ENCODE data around the gene MAL.
"Not testable (repeated sequence)": the region's sequence is repeated elsewhere in the genome, so short reads cannot be mapped to it uniquely, and the experiment has no call there.

The MAL gene

DNA sequence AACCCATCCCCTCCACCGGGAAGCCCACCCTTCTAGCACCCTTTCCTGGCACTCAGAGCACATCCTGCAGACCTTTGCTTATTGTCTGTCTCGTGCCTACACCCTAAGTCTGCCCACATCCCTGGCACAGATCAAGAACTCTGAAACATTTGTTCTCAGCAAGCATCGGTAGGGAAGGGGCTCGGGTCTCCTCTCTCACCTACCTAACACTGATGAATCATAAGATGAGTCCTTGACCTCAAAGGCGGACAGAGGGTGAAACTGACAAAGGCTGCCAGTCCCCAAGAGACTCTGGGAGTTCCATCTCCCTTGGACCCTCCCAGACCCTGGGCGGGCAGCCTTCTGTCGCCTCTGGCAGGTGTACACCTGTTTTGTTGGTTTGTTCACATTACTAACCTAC lies 9.3 kb downstream of the MAL start:
- DNase-seq, result no peak

DNA sequence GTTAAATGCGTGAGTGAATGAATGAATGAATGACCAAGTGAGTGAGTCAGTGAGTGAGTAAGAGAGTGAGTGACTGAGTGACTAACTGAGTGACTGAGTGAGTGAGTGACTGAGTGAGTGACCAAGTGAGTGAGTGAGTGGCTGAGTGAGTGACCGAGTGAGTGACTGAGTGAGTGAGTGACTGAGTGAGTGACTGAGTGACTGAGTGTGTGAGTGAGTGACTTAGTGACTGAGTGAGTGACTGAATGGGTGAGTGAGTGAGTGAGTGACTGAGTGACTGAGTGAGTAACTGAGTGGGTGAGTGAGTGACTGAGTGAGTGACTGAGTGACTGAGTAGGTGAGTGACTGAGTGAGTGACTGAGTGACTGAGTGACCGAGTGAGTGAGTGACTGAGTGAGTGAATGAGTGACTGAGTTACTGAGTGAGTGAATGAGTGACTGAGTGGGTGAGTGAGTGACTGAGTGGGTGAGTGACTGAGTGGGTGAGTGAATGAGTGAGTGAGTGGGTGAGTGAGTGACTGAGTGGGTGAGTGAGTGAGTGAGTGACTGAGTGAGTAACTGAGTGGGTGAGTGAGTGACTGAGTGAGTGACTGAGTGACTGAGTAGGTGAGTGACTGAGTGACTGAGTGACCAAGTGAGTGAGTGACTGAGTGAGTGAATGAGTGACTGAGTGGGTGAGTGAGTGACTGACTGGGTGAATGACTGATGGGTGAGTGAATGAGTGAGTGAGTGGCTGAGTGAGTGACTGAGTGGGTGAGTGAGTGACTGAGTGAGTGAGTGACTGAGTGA lies 11.3 kb downstream of the MAL start:
- DNase-seq, result no peak

DNA sequence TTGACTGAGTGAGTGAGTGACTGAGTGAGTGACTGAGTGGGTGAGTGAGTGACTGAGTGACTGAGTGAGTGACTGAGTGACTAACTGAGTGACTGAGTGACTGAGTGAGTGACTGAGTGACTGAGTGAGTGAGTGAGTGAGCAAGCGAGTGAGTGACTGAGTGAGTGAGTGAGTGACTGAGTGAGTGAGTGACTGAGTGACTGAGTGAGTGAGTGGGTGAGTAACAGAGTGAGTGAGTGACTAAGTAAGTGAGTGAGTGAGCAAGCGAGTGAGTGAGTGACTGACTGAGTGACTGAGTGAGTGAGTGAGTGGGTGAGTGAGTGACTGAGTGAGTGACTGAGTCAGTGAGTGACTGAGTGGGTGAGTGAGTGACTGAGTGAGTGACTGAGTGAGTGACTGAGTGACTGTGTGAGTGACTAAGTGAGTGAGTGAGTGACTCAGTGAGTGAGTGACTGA lies 11.9 kb downstream of the MAL start:
- DNase-seq, result no peak

DNA sequence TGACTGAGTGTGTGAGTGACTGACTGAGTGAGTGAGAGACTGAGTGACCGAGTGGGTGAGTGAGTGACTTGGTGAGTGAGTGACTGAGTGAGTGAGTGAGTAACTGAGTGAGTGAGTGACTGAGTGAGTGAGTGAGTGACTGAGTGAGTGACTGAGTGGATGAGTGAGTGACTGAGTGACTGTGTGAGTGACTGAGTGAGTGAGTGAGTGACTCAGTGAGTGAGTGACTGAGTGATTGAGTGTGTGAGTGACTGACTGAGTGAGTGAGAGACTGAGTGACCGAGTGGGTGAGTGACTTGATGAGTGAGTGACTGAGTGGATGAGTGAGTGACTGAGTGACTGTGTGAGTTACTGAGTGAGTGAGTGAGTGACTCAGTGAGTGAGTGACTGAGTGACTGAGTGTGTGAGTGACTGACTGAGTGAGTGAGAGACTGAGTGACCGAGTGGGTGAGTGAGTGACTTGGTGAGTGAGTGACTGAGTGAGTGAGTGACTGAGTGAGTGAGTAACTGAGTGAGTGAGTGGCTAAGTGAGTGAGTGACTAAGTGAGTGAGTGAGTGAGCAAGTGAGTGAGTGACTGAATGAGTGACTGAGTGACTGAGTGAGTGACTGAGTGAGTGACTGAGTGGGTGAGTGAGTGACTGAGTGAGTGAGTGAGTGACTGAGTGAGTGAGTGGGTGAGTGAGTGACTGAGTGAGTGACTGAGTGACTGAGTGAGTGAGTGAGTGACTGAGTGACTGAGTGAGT lies 12.5 kb downstream of the MAL start:
- not testable (repeated sequence) for DNase-seq

DNA sequence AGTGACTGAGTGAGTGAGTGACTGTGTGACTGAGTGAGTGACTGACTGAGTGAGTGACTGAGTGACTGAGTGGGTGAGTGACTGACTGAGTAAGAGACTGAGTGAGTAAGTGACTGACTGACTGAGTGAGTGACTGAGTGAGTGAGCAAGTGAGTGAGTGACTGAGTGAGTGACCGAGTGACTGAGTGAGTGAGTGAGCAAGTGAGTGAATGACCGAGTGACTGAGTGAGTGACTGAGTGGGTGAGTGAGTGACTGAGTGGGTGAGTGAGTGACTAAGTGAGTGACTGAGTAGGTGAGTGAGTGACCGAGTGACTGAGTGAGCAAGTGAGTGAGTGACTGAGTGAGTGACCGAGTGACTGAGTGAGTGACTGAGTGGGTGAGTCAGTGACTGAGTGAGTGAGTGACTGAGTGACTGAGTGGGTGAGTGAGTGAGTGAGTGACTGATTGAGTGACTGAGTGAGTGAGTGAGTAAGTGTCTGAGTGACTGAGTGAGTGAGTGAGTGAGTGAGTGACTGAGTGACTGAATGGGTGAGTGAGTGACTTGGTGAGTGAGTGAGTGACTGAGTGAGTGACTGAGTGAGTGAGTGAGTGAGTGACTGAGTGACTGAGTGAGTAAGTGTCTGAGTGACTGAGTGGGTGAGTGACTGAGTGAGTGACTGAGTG lies 13.3 kb downstream of the MAL start:
- DNase-seq, result no peak

DNA sequence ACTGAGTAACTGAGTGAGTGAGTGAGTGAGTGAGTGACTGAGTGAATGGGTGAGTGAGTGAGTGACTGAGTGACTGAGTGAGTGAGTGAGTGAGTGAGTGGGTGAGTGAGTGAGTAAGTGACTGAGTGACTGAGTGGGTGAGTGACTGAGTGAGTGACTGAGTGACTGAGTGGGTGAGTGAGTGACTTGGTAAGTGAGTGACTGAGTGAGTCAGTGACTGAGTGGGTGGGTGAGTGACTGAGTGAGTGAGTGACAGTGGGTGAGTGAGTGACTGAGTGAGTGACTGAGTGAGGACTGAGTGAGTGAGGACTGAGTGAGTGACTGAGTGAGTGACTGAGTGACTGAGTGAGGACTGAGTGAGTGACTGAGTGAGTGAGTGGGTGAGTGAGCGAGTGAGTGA lies 13.9 kb downstream of the MAL start:
- DNase-seq, result no peak

DNA sequence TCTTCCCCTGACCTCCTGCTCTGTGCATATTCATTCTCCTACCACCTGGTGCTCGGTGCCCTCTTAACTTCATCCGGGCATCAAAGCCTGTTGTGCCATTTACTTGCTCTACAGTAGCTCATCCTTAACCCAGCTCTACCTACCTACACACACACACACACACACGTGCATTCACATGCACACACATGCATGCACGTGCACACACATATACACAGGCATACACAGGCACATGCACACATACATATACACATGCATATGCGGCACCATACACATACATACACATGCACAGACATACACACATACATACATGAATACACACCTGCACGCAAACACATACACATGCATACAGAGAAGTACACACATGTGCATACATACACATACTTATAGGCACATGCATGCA lies 14.5 kb downstream of the MAL start:
- DNase-seq, result no peak

DNA sequence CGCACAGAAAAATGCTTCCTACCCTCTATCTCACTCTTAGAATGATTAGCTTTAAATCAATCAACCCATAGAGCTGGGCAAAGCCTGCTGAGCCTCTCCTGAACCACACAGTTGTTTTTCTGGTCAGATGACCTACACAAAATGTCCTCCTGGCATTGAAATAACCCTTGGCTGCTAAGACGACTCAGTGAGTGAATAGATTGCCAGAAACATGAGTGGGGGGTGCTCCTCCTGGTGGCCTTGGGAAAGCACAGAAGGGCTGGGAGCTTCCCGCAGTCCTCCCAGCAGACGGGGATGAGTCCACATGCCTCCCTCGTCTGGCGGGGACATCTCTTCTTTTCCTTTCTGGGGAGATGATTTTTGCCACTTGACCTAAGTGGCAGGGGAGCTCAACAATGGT lies 14.9 kb downstream of the MAL start:
- DNase-seq, result no peak

DNA sequence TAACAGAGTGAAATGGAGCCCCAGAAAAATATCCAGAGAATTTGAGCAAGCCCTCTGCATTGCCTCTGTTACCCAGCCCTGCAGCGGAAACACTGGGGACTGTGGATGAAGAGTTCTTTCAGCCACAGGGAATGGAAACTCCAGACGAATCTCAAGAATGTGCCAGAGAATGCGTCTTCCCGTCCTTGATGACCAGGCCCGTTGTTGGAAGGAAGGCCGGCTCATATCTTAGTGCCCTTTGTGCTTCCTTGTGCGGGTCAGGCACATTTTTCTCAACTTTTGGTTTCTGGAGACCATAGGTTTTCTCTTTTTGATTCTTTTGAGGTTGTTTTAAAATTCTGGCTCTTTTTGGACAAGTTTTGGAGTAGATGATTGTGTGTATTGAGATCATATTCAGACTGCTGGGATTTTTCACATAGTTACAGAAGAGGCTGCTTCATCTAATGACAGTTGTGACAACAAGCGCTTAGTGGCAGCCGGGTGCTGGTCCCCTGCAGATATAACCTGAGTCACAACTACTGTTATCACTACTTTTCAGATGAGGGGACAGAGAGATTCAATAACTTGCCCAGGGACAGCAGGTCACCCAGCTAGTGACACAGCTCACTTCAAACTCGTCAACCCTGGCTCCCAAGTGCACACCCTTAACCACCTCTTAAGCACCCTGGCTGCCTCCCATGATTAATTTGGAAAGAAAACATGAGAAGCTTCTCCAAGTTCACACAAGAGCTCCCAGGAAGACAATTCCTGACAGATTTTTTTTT lies 15.7 kb downstream of the MAL start:
- DNase-seq, result no peak

DNA sequence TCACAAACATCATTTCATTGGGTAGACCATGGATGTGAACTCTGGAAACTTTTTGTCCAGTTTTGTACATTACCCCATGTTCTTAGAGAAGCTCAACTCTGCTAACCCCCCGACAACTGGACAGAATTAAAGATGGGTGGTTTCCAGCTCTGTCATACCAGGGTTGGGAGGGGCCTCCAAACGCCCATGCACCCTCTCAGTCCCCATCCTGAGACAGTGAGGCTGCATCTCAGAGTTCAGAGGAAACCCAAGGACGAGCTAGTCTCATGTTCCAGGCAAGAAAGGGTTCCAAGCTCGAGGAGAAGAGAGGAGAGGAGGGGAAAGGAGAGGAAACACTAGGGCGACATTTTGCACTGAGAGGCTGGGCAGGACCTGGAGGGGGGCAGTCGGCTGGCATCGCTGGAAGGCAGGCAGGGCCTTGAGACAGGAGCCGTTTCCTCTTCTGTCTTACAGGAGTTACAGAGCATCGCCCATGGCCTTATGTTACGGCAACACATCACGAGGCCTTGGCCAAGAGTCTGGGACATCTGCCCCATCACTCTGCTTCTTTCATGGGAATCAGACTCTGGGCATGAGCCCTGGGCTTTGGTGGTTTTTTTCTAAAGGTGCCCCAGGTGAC lies 16.4 kb downstream of the MAL start:
- DNase-seq, result no peak

DNA sequence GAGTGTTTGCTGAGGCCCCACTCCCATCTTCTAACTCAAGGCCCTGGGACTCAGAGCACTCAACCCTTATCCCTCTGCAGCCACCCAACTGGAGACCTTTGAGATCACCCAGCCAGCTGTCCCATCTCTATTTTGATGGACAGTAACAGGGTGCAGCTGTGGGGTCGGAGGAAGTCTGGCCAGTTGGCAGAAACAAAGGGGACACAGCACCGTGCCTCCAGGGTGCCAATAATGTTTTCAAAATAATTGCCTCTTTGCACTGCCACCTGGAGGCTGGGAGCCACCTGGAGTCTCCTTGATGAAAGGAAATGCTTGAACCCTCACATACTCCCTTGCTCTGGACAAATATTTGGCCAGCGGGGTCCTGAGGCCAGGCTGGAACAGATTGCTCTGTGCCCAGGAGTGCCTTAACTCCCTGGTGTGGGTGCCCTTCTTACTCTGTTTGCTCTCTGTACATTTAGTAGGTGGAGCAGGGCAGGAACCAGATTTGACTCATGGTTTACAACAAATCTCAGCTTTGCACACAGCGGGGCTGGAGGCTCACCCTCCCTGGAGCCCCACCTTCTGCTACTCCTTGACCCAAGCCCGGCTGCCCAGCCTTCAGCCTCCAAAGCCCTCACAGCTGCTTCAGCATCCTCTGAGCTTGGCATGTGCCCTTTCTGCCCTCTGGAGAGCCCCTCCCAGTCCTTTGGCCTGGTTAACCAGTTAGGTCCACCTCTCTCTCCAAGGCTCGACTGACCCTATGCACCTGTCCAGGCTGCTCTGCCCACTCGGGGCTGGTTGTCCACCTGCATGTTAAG lies 17.2 kb downstream of the MAL start:
- no peak for DNase-seq

DNA sequence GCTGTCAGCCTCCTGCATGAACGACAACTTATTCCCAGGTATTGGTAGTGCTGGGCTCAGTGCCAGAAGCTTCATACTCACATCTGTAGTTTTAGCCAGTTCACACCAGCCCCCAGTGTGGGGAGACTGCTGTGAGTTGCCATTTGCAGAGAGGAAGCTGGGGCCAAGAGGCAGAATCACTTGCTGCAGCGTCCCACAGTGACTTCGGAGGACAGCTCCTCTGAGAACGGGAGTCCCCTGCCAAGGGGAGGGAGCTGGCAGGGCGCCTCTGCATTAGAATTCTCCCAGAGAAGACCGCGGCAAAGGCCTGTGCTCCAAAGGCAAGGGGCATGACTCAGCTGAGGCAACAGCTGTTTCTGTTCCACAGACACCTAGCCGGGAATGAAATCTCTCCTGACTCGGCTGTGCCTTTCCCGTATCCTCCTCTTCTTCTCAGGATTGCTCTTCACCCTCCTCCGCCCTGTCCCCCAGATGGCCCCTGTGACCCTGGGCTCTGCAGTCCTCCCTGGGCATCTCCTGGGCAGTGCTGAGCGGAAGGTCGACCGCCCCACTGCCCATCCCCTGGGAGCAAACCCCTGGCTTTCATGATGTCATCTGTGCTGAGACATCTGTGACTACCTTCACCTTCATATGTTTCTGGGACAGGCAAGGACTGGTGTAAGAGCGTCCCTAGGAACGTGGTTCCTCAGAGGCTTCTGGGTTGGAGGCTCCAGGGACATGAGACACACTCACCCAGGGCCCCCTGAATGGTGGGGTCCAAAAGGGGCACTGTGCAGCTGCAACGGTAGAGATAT lies 18.0 kb downstream of the MAL start:
- no peak for DNase-seq

DNA sequence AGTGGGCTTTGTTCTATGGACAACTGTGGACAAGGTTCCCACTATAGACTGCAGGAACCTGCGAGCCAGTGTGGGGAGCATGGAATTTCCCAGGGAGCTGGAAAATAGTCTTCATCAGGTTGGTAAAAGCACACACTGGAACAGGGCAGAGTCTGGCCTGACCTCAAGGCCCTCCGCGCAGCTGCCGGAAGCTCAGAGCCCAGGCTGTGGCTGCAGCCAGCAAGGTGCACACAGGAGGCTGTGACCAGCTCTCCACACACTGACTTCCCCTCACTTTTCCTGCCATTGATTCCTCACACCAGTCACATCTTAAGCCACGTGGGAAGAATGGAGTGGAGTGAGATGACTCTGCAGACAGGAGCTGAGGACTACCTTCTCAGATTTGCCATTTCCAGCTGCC lies 19.1 kb downstream of the MAL start:
- no peak for DNase-seq

DNA sequence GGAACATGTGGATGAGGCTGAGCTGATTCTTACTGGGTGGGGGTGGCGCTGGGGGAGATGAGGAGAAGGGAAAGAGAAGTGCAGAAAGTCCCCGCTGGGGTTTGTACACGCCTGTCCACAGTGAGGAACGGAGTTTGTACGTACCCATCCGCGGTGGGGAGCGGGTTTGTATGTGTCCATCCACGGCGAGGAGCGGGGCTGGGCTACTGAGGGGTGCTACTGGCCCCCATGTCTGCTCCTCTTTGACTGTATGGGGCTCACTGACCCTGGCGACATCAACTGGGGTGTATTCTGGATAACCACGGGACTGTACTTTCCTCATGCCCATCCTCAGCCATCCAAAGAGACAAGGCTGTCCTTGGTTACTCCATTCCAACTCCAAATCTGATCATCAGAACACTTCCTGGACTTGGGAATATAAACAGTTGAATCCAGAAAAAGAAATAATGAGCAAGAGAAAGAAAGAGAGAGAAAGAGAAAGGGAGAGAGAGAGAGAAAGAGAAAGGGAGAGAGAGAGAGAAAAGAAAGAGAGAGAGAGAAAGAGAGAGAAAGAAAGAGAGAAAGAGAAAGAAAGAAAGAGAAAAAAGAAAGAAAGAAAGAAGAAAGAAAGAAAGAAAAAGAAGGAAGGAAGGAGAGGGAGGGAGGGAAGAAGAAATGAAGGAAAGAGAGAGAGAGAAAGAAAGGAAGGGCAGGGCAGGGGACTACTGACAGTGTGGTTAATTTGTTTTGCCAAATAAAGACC lies 21.0 kb downstream of the MAL start:
- no peak for DNase-seq

DNA sequence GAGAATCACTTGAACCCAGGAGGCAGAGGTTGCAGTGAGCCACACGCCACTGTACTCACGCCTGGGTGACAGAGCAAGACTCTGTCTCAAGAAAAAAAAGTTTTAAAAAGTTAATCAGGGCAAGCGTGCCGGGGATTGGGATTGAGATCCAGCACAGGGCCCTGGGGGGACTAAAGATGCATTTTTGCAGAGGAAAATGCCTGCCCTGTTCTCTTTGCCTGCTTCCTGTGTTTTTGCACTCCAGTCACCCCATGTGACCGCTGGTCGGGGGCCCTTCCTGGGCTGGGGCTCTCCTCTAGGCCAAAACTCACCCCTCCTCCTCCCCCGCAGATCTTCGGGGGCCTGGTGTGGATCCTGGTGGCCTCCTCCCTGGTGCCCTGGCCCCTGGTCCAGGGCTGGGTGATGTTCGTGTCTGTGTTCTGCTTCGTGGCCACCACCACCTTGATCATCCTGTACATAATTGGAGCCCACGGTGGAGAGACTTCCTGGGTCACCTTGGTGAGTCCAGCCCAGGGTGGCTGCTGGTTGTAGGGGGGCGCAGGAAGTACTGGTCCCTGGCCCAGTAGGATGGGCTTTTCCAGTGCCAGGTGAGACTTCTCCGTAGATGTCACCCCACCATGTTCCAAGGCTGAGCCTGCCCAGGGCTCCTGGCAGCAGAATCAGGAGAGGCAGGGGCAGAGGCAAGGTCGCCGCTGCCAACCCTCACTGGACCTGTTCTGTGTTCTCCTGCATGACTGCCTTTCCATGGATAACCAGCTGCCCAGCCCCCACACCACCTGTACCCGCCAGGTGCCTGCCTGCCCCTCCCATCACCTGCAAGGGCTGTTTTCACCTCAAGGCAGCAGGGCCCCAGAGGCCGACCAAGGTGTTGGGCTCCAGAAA lies 22.4 kb downstream of the MAL start:
- DNase-seq, result no peak

DNA sequence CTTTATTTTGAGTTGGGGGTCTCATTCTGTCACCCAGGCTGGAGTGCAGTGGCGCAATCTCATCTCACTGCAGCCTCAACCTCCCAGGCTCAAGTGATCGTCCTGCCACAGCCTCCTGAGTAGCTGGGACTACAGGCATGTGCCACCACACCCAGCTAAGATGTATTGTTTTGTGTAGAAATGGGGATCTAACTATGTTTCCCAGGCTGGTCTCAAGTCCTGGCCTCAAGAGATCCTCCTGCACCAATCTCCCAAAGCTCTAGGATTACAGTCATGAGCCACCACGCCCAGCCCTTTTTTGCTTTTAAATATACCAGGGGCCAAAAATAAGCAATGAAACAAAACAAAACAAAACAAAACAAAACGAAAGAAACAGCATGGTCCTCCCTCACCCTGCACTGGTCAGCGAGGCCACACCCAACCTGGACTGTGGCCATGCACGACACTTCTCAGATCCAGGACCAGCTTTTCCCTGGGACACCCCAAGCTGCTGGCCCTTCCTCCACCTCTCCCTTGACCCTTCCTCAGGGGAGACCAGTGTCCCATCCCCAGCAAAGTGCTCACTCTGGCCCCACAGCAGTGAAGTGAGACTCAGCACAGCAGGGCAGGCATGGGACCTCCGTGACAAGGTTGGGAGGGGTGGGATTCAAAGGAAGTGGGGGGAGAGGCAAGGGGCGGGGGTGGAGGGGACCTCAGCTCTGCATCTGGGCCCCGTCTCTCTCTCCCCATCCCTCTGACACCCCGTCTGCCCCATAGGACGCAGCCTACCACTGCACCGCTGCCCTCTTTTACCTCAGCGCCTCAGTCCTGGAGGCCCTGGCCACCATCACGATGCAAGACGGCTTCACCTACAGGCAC lies 23.5 kb downstream of the MAL start:
- no peak for DNase-seq

DNA sequence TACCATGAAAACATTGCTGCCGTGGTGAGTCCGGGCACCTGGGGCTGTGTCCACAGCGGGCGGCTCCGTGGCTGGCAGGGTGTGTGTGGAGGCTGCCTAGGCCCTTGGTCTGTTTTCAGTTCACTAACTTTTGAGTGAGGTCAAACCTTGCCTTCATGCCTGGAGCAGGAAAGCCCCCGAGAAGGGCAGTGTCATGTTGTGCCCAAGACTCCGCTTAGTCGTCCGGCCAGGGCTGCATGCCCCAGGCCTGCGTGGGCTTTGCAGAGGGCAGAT lies 24.1 kb downstream of the MAL start:
- DNase-seq, result no peak

DNA sequence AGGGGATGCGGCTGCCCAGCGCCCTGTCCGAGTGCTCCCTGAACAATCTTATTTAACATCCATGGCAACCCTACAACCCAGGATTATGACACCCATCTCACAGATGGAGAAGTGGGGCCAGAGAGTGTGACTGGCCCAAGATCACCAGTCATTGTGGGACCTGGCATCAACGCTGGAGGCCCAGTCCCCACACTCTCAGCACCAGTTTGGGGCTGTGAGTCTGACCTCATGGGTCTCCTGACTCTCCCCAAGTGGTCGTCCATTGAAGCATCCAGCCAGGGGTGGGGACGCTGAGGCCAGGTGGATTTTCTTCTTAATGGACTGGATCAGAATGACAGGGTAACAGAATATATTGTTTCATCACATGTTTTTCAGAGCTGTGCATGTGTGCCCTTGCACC lies 24.5 kb downstream of the MAL start:
- no peak for DNase-seq
